HL-60 (cell line): ENCODE results near the gene SENP1.
A peak's percentile ranks its signal among the peaks of the same experiment; 100 is the strongest.

ENCODE experiments used
- DNase-seq, 2 experiments: peaks; one replicate each; pipeline ENCODE4 v3.0.0-alpha.2; 2010 to 2020; ENCODE audit warnings: low read depth in 1 of 2, low spot score in 1 of 2
- H3K27ac ChIP-seq: fragments of 250-450 bp; sonication (Bioruptor Pico); replicated peaks from 2 replicates; pipeline ENCODE4 v1.5.1; 2020; ENCODE audit warnings: mild to moderate bottlenecking, moderate library complexity
- H3K27me3 ChIP-seq: fragments of 250-450 bp; sonication (Bioruptor Pico); 2 replicates; pipeline ENCODE4 v1.5.1; 2021; ENCODE audit warnings: mild to moderate bottlenecking, moderate library complexity; ENCODE audit not compliant: insufficient read depth, poor library complexity, severe bottlenecking
- H3K4me3 ChIP-seq: replicated peaks from 2 replicates; pipeline ENCODE4 v1.5.1; 2011; ENCODE audit warnings: mild to moderate bottlenecking, control low read depth, low read length; ENCODE audit not compliant: insufficient read depth
- CTCF ChIP-seq: IDR thresholded peaks from one replicate; pipeline ENCODE4 v1.5.1; 2011; ENCODE audit warnings: low read length, control low read depth, inconsistent platforms; ENCODE audit not compliant: insufficient read depth
- GABPA ChIP-seq: IDR thresholded peaks from 2 replicates; pipeline ENCODE4 v1.6.1; 2012; ENCODE audit warnings: low read depth
- POLR2AphosphoS5 ChIP-seq: IDR thresholded peaks from 2 replicates; pipeline ENCODE4 v1.6.1; 2012; ENCODE audit warnings: low read depth
- SPI1 ChIP-seq: IDR thresholded peaks from 2 replicates; pipeline ENCODE4 v1.6.1; 2012; ENCODE audit warnings: low read depth, mild to moderate bottlenecking, borderline replicate concordance
- TF ChIP-seq, protein P1 (sequence below): IDR thresholded peaks from 2 replicates; pipeline ENCODE4 v1.6.1; 2012; ENCODE audit warnings: low read depth; ENCODE audit not compliant: insufficient replicate concordance

The SENP1 gene

DNA sequence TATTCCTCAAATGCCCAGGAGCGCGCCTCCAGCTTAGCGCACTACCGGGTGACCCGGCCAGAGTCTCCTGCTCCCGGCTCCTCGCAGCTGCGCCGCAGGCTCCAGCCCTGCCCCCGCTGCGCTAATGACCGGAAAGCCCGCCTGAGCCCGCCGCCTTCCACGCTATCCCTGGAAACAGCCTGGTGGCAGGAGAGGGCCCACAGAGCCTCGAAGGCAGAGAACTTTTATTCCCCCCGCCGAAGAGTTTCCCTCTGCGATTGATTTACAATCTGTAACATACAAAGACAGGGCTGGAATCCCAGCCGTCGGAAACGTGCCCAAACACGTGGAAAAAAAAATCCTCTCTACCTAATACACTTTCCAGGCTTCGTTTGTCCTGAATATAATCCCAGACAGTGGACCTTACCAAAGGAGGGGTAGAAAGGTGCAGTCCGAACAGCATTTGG lies 103.1 kb downstream of the SENP1 start:
- peaks cover 89% of the 10 kb centered on the region for H3K27me3 ChIP-seq
- H3K27ac ChIP-seq = no peak overlapping the region
- no peak overlapping the region for H3K4me3 ChIP-seq
- TF ChIP-seq SPI1 (no peak), POLR2AphosphoS5 (no peak), GABPA (no peak), CTCF (no peak)
- TF ChIP-seq, protein P1, sequence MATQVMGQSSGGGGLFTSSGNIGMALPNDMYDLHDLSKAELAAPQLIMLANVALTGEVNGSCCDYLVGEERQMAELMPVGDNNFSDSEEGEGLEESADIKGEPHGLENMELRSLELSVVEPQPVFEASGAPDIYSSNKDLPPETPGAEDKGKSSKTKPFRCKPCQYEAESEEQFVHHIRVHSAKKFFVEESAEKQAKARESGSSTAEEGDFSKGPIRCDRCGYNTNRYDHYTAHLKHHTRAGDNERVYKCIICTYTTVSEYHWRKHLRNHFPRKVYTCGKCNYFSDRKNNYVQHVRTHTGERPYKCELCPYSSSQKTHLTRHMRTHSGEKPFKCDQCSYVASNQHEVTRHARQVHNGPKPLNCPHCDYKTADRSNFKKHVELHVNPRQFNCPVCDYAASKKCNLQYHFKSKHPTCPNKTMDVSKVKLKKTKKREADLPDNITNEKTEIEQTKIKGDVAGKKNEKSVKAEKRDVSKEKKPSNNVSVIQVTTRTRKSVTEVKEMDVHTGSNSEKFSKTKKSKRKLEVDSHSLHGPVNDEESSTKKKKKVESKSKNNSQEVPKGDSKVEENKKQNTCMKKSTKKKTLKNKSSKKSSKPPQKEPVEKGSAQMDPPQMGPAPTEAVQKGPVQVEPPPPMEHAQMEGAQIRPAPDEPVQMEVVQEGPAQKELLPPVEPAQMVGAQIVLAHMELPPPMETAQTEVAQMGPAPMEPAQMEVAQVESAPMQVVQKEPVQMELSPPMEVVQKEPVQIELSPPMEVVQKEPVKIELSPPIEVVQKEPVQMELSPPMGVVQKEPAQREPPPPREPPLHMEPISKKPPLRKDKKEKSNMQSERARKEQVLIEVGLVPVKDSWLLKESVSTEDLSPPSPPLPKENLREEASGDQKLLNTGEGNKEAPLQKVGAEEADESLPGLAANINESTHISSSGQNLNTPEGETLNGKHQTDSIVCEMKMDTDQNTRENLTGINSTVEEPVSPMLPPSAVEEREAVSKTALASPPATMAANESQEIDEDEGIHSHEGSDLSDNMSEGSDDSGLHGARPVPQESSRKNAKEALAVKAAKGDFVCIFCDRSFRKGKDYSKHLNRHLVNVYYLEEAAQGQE = no peak
- DNase-seq = no peak

DNA sequence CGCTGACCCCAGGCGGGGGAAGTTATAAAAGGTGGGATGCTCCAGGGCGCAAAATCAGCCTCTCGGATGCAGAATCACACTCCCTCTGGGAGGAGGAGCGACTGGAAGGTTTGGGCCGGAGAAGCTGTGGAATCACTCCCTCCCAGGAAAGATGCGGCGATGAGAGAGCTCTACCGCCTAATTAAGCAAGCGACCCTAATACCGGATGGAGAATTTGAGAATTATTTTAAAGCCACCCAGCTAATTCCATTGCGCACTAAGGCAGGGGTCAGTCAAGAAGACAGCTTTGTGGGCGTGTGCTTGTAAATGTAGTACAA lies 103.5 kb downstream of the SENP1 start:
- TF ChIP-seq CTCF (no peak), SPI1 (no peak), GABPA (no peak), POLR2AphosphoS5 (no peak)
- TF ChIP-seq, protein P1 = no peak
- Histone ChIP-seq H3K4me3 (no peak overlapping the region), H3K27ac (no peak overlapping the region), H3K27me3 (peaks cover 91% of the 10 kb centered on the region)
- no peak for DNase-seq

- Histone ChIP-seq H3K27ac (no peak overlapping the region), H3K27me3 (peaks cover 89% of the 10 kb centered on the region)
Measured at GRCh38 chr12:48001505-48002413, 104.1 kb downstream of the SENP1 start.

More at GRCh38 chr12:48001505-48002413, 104.1 kb downstream of the SENP1 start:
- peak overlapping the region; percentile 18 for H3K4me3 ChIP-seq
- TF ChIP-seq SPI1 = no peak
- no peak for TF ChIP-seq CTCF
- no peak for TF ChIP-seq POLR2AphosphoS5
- TF ChIP-seq, protein P1 = no peak
- no peak for TF ChIP-seq GABPA
- DNase-seq = no peak
